Measurements from ENCODE around the gene SF3B6.
"Not testable (repeated sequence)": the region's sequence is repeated elsewhere in the genome, so short reads cannot be mapped to it uniquely, and the experiment has no call there.

SF3B6 gene

GRCh38 chr2:24050041-24050979 lies 25.8 kb downstream of the SF3B6 start:
- no peak for DNase-seq (ENCODE audit: low read depth)

DNA sequence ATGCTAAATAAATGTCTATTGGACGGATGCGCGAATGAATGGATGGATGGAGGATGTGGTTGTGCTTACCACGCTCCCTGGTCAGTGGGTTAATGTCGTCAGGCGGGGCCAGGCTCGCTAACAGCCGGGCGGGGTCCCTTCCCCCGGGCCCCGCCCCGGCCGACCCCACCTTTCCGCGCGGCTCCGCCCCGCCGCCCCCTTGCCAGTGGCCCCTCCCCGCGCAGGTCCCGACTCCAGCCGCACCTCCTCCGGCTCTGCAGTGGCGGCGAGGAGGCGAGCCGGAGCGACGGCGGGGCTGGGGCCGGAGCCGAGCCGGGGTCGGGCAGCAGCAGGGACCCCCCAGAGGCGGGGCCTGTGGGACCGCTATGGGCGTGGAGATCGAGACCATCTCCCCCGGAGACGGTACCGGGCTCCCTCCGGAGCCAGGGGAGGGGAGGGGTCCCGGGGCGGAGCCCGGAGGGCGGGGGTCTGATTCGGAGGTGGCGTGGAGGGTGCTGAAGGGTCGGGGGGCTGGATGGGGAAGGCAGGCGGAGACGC lies 26.6 kb downstream of the SF3B6 start, which contains the start of gene FKBP1B:
TSS of gene FKBP1B (plus strand) at position 257 of the 537 bp plus-strand sequence. CDS start at position 366, 109 bp downstream.
- DNase-seq (ENCODE audit: low read depth) = no peak

- DNase-seq (ENCODE audit: low read depth) = no peak
Observed at GRCh38 chr2:24048769-24049484, 27.2 kb downstream of the SF3B6 start.

DNA sequence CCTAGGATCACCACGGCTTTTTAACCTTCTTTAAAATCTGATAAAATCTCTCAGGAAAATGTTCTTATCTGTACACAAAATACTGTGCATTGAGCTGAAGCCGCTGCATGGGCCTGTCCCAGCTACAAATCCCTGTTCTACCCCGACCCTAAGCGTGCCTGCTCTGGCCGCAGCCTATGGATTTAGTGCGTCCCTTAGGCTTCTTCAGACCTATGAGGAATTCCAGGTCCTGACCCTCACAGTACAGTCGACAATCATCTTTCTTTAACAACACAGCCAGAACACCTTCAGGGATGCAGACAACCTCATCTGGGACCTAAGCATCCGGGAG lies 28.5 kb downstream of the SF3B6 start:
- DNase-seq (ENCODE audit: low read depth) = no peak

GRCh38 chr2:24046930-24047702 lies 29.0 kb downstream of the SF3B6 start, which contains the start of gene WDCP:
Gene WDCP (minus strand): TSS chr2:24047391. CDS start chr2:24039494, 7,897 bp downstream.
- DNase-seq (ENCODE audit: low read depth) = peak; percentile 89

DNA sequence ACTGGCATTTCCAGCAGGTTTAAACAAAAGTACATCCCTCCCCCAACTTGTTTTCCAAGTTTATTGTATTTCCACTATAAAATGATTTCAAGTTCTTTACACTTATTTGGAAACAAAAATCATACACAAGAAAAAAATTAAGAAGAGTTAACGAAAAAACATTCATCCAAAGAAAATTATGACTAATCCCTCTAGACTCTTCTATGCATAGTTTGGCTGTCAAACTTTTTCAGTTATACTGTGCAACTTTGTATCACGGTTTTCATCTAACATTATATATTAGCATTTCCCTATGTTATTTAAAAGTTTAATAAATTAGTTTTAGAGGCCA lies 29.6 kb downstream of the SF3B6 start:
- no peak for DNase-seq (ENCODE audit: low read depth)

GRCh38 chr2:24045511-24046508 lies 30.3 kb downstream of the SF3B6 start:
- no peak for DNase-seq (ENCODE audit: low read depth)

DNA sequence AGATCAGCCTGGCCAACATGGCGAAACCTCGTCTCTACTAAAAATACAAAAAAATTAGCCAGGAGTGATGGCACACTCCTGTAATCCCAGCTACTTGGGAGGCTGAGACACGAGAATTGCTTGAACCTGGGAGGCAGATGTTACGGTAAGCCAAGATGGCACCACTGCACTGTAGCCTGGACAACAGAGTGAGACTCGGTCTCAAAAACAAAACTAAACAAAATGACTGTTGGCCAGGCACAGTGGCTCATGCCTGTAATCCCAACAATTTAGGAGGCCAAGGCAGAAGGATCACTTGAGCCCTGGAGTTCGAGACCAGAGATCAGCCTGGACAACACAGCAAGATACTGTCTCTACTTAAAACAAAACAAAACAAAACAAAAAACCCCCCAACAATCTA lies 33.0 kb downstream of the SF3B6 start:
- DNase-seq (ENCODE audit: low read depth) = not testable (repeated sequence)

DNA sequence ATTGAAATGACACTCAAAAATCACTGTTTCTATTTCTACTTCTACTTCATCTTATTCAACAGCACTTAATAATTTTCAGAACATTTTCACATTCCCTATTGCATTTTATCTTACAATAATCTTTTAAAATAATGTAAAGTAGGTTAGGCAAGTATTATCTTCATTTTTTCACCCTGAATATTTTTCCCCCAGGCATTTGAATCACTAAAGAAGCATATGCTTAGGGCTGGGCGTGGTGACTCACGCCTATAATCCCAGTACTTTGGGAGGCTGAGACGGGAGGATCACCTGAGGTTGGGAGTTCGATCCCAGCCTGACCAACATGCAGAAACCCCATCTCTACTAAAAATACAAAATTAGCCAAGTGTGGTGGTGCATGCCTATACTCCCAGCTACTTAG lies 35.6 kb downstream of the SF3B6 start:
- DNase-seq (ENCODE audit: low read depth) = no peak

- no peak for DNase-seq (ENCODE audit: low read depth)
Observed at GRCh38 chr2:24038786-24039499, 37.2 kb downstream of the SF3B6 start.

- no peak for DNase-seq (ENCODE audit: low read depth)
Observed at GRCh38 chr2:24026233-24026632, 49.9 kb downstream of the SF3B6 start.

DNA sequence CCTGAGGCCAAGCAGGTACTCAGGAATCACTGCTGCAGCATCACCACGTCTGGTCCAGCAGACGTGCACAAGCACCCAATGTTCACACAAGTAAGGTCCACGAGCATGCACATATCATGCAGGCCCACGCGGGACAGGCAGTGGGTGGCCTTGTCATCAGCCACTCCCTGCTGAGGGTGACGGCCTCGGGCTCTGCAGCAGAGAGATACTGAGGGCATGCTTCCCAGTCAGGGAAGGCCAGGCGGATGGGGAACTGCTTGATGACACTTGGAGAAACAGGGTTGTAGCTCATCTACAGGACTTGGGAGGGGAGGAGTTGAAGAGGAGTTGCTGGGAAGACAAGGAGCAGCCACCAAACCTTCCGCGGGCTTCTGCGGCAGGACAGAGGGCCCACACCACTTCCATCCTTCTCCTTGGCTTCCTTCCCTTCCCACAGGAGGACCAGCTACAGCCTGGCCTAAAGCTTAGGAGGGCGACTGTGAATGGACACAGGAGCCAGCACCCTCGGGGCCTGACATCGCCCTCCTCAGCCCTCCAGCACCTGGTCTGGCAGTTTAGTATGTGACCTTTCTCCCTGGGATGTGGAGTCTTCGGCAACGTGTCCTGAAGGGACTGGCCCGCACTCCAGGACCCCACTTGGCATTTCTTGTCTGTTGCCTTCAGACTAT lies 51.0 kb downstream of the SF3B6 start:
- no peak for DNase-seq (ENCODE audit: low read depth)

DNA sequence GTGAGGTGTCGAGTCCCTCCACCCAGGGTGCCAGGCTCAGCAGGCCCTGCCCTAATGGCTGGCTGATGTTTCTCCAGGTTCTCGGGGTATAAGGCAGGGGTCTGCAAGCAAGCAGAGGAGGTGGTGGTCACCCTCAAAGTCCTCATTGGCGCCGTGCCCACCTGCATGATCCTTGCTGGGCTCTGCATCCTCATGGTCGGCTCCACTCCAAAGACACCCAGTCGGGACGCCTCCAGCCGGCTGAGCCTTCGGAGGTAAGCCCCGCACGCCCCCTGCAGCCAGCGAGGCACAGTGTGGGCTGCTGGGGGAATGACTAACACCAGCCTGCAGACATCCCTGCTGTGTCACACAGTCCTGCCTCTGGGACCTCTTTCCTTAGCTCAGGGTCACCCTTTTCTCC lies 52.1 kb downstream of the SF3B6 start:
- no peak for DNase-seq (ENCODE audit: low read depth)

GRCh38 chr2:24022975-24023575 lies 53.1 kb downstream of the SF3B6 start:
- DNase-seq (ENCODE audit: low read depth) = no peak

DNA sequence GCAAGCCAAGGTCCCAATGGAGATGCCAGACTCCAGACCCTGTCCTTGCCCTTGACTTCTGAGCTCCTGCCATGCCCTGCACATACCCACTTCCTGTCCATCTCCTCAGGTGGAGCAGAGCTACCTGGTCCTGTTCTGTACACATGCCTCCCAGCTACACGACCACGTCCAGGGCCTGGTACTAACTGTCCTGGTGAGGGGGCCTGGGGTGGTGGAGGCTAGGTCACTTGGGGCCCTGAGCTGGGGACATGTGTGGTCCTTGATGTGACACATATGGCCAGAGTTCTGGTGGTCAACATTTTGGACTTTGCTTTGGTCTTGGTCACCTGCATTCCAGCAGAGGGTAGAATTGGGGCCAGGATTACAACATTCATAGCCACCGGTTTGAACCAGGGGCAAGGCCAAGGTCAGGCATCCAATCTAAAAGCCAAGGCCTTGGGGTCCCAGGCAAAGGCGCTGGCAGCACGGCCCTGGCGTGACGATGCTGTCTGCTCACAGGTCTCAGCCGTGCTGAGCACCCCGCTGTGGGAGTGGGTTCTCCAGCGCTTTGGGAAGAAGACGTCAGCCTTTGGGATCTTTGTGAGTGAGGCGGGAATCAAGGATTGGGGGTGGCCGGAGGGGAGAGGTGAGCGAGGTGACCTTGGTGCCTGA lies 53.7 kb downstream of the SF3B6 start:
- no peak for DNase-seq (ENCODE audit: low read depth)

DNA sequence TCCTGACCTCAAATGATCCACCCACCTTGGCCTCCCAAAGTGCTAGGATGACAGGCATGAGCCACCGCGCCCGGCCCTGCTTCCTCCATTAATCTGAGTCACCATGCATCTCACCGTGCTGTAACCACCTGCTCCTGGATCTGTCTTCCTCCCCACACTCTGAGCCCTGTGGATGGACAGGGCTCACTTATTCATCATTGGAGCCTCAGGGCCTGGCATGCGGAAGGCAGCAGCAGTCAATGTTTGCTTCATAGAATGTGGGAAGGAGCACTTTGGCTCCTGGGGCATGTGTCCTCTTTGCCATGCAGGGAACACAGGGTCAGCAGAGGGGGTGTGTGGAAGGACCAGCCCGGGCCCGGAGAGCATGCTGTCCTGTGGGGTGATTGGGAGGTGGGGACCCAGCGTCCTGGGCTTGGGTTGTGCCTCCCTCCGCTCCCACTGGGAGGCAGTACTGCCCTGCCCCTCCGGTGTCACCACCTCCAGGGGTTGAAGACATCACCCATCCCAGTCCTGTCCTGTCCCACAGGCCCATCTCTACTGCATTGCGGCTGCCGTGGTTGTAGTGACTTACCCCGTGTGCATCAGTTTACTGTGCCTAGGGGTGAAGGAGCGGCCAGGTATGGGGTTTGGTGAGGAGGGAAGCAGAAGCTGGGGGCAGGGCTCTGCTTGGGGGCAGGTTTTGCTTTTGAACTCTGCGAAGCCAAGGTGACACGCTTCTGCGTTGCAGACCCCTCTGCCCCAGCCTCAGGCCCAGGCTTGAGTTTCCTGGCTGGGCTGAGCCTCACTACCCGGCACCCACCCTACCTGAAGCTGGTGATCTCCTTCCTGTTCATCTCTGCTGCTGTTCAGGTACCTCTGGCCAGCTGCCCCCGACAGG lies 54.8 kb downstream of the SF3B6 start:
- no peak for DNase-seq (ENCODE audit: low read depth)

DNA sequence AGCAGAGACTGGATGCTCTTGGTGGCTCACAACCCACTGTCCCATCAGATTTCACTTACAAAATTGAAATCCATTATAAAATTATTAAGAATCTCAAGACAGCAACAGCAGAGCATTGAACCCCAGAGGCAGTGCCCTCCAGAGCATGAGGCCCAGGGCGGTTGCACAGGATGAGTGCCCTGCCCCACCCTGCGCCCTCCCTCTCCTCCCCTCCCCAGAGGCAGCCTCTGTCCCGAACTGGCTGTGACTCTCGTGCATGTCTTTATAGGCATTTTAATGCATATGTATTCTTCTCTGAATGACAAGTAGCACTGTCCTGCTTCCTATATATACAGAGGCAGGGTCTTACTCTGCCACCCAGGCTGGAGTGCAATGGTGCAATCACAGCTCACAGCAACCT lies 55.9 kb downstream of the SF3B6 start:
- no peak for DNase-seq (ENCODE audit: low read depth)

GRCh38 chr2:24019729-24020128 lies 56.4 kb downstream of the SF3B6 start:
- DNase-seq (ENCODE audit: low read depth) = no peak
